A549 (cell line): ENCODE measurements around the gene NRDE2.

ENCODE experiments used
- BHLHE40 ChIP-seq: IDR thresholded peaks from 2 replicates; pipeline ENCODE4 v1.6.1; 2012; ENCODE audit warnings: low read depth, low read length, inconsistent platforms
- CTCF ChIP-seq: fragments of >200 bp; sonication (Bioruptor Twin); formaldehyde crosslinking; IDR thresholded peaks from 3 replicates; pipeline ENCODE4 v1.5.1; 2016
- ELK1 ChIP-seq: fragments of 150-350 bp; IDR thresholded peaks from 2 replicates; pipeline ENCODE4 v1.6.1; 2014; ENCODE audit warnings: low read depth, mild to moderate bottlenecking, low read length
- EP300 ChIP-seq, 2 experiments: fragments of >200 bp; sonication (Bioruptor Twin); formaldehyde crosslinking; IDR thresholded peaks; 2 replicates in 1 of 2; 3 replicates in 1 of 2; pipeline ENCODE4 v1.6.1; 2016 to 2017
- GATA3 ChIP-seq: IDR thresholded peaks from 2 replicates; pipeline ENCODE4 v1.6.1; 2012; ENCODE audit warnings: borderline replicate concordance
- JUN ChIP-seq, 2 experiments: fragments of >200 bp; sonication (Bioruptor Twin); formaldehyde crosslinking; IDR thresholded peaks; 2 replicates in 1 of 2; 3 replicates in 1 of 2; pipeline ENCODE4 v1.6.1; 2016 to 2017
- JUNB ChIP-seq: fragments of >200 bp; sonication (Bioruptor Twin); formaldehyde crosslinking; IDR thresholded peaks from 2 replicates; pipeline ENCODE4 v1.6.1; 2016
- MAX ChIP-seq: IDR thresholded peaks from 2 replicates; pipeline ENCODE4 v1.6.1; 2012
- RFX5 ChIP-seq: fragments of 450-650 bp; IDR thresholded peaks from 2 replicates; pipeline ENCODE4 v1.7.1; 2014; ENCODE audit warnings: antibody characterized with exemption, mild to moderate bottlenecking, moderate library complexity
- TP53 ChIP-seq: fragments of 250-450 bp; sonication (Bioruptor Pico); IDR thresholded peaks from 2 replicates; pipeline ENCODE4 v1.5.0; 2021; ENCODE audit warnings: mild to moderate bottlenecking, moderate library complexity

GRCh38 chr14:90228478-90228877, 103.3 kb downstream of the NRDE2 start:
- TF ChIP-seq JUN (IDR thresholded peaks at IDR 0.05) (no peak), GATA3 (no peak), CTCF (no peak), RFX5 (no peak), MAX (no peak), ELK1 (no peak), TP53 (CRISPR knock-in tag) (no peak), JUNB (no peak), EP300 (IDR thresholded peaks at IDR 0.05) (no peak), BHLHE40 (no peak)
